Left ventricle myocardium superior (tissue), 1 donor: Measurements from ENCODE around the gene BAIAP2. TPM values are rescaled to one million over a fixed set of nuclear protein-coding genes. Genes with fewer than 3 reads are reported as not detected.

ENCODE experiments used
- ATAC-seq: fragments of 200-7000 bp; cut with Tn5 transposase; one replicate; pipeline ENCODE4 v1.9.1; 2020; ENCODE audit warnings: mild to moderate bottlenecking, moderate library complexity
- DNase-seq: peaks from one replicate; pipeline ENCODE4 v3.0.0-alpha.2; 2020
- intact Hi-C: fragments of 100-400 bp; cut with micrococcal nuclease; formaldehyde crosslinking; loops from one replicate; pipeline ENCODE4 v1.11.0; 2022
- total RNA-seq: library from RNA; stranded (reverse); fragmentation: NEBNext Ultra II Directional; extraction: Animal tissue kit (Norgen Biotek cat#: 25700); gene quantifications from one replicate; pipeline ENCODE4 v1.2.1, GENCODE V29; 2021
- donor health status: DM: no; HTN: yes; CAD: no; lungs with severe emphysema.

The BAIAP2 gene
- total RNA-seq, 1 donor from 2014 or later: 32.7 TPM

- no peak for ATAC-seq
- intact Hi-C loops: no loop called here
- DNase-seq: peak; percentile 28
Observed at GRCh38 chr17:81032641-81033480, 2.1 kb upstream of the BAIAP2 start.

- DNase-seq: peak; percentile 57
- no peak for ATAC-seq
- intact Hi-C loops: no loop called here
Observed at GRCh38 chr17:81033535-81034167, 1.3 kb upstream of the BAIAP2 start.

- intact Hi-C loops: no loop called here
- DNase-seq: no peak
- ATAC-seq: peak; percentile 13
Observed at GRCh38 chr17:81034168-81034777, 678 bp upstream of the BAIAP2 start.

GRCh38 chr17:81035521-81036196 lies 708 bp downstream of the BAIAP2 start:
- peak; percentile 46 for DNase-seq
- ATAC-seq: no peak
- intact Hi-C loops: no loop called here

- intact Hi-C loops: no loop called here
Observed at GRCh38 chr17:81036197-81036941, 1.4 kb downstream of the BAIAP2 start.

GRCh38 chr17:81037026-81037797 lies 2.3 kb downstream of the BAIAP2 start:
- peak; percentile 75 for ATAC-seq
- intact Hi-C loops: no loop called here
- DNase-seq: peak; percentile 88

More at GRCh38 chr17:81036197-81036941, 1.4 kb downstream of the BAIAP2 start:
- DNase-seq: peak; percentile 31
- no peak for ATAC-seq

GRCh38 chr17:81037798-81038733 lies 3.1 kb downstream of the BAIAP2 start:
- DNase-seq (peak; percentile 50), ATAC-seq (peak; percentile 24)
- intact Hi-C loops: no loop called here

- no peak for ATAC-seq
- intact Hi-C loops: no loop called here
- no peak for DNase-seq
Observed at GRCh38 chr17:81039096-81039495, 4.1 kb downstream of the BAIAP2 start.

- ATAC-seq (no peak), DNase-seq (no peak)
- intact Hi-C loops: no loop called here
Observed at GRCh38 chr17:81039854-81040758, 5.2 kb downstream of the BAIAP2 start.

- intact Hi-C loops: no loop called here
- ATAC-seq: no peak
- no peak for DNase-seq
Observed at GRCh38 chr17:81040791-81041337, 5.9 kb downstream of the BAIAP2 start.

- DNase-seq (no peak), ATAC-seq (no peak)
- intact Hi-C loops: no loop called here
Observed at GRCh38 chr17:81042606-81043005, 7.7 kb downstream of the BAIAP2 start.

- DNase-seq: no peak
- intact Hi-C loops: no loop called here
- ATAC-seq: no peak
Observed at GRCh38 chr17:81043319-81043724, 8.4 kb downstream of the BAIAP2 start.

GRCh38 chr17:81043725-81044427 lies 8.9 kb downstream of the BAIAP2 start:
- DNase-seq (no peak), ATAC-seq (peak; percentile 10)
- intact Hi-C loops: no loop called here

- ATAC-seq (no peak), DNase-seq (no peak)
- intact Hi-C loops: no loop called here
Observed at GRCh38 chr17:81044428-81044763, 9.4 kb downstream of the BAIAP2 start.

- intact Hi-C loops: no loop called here
- DNase-seq: peak; percentile 98
- ATAC-seq: peak; percentile 87
Observed at GRCh38 chr17:81044764-81045589, 10.0 kb downstream of the BAIAP2 start.
